ENCODE results near the gene FCAR.

GRCh38 chr19:54888239-54888638 is 14.2 kb downstream of the FCAR start:
- TF ChIP-seq CTCF (IDR thresholded peaks at IDR 0.05; ENCODE audit: insufficient read depth, low read depth, low read length), result no peak
- no peak for TF ChIP-seq EZH2 (IDR thresholded peaks at IDR 0.05; ENCODE audit: insufficient read depth, low read length)

Measured in astrocyte (in vitro differentiated cells and primary cell).